ENCODE data around the gene NSUN2.

DNA sequence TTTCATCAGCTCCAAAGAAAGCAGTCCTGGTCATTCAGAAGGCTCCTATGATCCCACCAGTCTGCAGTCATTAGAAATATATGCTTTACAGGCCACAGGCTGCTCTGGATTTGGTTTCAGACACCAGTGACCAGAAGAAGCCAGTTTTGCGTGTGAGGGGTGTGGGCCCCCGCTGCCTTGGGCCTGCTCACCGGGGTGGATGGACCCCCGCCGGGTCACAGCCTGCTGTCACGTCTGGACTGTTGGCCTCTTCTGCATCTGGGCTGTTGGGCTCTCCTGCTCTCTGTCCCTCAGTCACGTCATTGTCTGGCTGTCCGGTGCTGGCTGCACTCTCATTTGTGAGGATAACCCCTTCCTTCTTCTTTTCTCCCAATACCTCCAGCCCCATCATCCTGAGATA, 33.1 kb downstream of the NSUN2 start:
- no peak for TF ChIP-seq CTCF (IDR thresholded peaks at IDR 0.05)
- TF ChIP-seq POLR2A (IDR thresholded peaks at IDR 0.05), result no peak

All from thyroid gland (tissue), 4 donors.